WI38 (cell line): ENCODE results near the gene BCL11B.

ENCODE experiments used
- H3K4me3 ChIP-seq: 2 replicates; pipeline ENCODE4 v1.5.1; 2011; ENCODE audit warnings: low read depth, mild to moderate bottlenecking, control low read depth, low read length
- TF ChIP-seq, protein P1 (sequence below): IDR thresholded peaks from 2 replicates; pipeline ENCODE4 v1.5.1; 2012; ENCODE audit warnings: low read depth, mild to moderate bottlenecking, control low read depth, low read length

The BCL11B gene

DNA sequence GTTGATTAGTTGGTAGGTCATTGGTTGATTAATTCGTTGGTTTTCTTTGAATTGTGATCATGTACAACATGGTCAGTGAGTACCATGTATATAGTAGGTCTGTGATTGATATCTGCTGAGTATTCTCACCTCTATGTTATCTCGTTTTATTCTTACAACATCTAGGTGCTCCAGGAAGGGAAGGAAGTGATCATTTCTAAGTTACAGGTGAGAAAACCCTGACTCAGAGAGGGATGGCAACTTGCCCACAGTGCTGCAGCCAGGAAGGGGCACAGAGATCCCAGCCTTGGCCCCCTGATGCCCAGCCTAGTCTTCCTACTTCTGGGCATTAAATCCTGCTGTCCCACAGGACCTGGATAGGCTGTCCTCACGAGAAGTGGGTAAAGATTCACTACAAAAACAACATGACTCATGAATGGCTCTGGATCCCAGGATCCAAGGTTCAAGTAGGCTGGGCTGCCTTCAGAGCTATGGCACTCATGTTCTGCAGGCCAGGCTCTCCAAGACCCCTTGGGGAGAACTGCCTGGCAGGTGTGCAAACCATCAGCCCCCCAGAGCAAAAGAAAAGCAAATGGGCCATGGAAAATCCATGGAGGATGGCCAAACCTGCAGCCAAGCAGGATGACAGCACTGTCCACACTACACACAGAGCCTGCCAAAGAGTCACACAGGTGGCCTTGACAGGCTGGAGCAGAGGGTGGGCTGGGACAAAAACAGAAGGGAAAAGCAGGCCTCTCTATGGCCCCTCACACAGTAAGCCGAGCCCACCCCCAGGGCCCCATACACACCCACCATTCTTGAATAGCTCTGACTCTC, 146.2 kb downstream of the BCL11B start:
- TF ChIP-seq, protein P1, sequence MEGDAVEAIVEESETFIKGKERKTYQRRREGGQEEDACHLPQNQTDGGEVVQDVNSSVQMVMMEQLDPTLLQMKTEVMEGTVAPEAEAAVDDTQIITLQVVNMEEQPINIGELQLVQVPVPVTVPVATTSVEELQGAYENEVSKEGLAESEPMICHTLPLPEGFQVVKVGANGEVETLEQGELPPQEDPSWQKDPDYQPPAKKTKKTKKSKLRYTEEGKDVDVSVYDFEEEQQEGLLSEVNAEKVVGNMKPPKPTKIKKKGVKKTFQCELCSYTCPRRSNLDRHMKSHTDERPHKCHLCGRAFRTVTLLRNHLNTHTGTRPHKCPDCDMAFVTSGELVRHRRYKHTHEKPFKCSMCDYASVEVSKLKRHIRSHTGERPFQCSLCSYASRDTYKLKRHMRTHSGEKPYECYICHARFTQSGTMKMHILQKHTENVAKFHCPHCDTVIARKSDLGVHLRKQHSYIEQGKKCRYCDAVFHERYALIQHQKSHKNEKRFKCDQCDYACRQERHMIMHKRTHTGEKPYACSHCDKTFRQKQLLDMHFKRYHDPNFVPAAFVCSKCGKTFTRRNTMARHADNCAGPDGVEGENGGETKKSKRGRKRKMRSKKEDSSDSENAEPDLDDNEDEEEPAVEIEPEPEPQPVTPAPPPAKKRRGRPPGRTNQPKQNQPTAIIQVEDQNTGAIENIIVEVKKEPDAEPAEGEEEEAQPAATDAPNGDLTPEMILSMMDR = no peak
- H3K4me3 ChIP-seq = no peak overlapping the region

DNA sequence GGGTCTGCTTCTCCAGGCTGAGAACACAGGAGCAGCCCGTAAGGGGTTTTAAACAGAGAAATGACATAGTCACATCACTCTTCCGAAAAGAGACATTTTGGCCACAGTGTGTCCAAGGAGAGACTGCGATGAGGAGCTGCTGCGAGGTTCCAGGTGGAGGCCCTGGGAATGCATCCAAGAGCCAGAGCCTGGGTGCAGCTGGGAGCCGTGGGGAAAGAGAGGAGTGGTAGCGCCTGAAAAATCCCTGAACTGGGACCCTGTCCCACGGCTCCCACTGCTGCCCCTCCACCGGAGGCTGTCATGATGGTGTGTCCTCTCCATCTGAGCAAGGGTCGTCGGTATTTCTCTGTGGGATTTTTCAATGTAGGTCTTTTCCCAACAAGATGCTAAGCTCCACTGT, 146.9 kb downstream of the BCL11B start:
- TF ChIP-seq, protein P1 = no peak
- no peak overlapping the region for H3K4me3 ChIP-seq

DNA sequence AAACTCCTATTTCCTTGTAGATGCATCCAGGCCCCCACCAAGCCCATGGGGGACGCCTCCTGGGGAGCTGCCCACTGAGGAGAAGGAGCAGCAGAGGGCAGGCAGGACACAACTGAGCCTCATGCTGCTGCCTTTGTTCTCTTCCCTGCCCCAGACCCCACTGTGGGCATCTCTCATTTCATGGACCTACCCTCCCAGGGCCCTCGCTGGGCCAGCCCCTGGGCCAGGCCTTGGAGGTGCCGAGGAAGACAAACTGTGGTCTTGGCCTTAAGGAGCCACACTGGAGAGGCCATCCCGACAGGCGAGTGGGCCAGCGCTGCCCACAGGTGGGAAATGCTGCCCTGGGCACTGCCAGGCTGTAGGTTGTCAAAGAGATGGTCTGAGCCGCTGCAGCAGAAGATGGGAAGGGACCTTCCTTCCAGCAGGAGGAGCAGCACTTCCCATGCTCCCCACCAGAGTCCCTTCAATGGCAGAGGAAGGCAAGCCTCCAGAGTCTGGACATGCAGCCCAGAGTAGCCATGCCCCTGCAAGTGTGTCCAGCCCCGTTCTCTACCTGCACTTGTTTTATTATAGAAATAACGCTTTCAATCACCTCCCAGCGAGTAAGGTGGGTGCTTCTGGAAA, 147.4 kb downstream of the BCL11B start:
- H3K4me3 ChIP-seq = no peak overlapping the region
- TF ChIP-seq, protein P1 = no peak

DNA sequence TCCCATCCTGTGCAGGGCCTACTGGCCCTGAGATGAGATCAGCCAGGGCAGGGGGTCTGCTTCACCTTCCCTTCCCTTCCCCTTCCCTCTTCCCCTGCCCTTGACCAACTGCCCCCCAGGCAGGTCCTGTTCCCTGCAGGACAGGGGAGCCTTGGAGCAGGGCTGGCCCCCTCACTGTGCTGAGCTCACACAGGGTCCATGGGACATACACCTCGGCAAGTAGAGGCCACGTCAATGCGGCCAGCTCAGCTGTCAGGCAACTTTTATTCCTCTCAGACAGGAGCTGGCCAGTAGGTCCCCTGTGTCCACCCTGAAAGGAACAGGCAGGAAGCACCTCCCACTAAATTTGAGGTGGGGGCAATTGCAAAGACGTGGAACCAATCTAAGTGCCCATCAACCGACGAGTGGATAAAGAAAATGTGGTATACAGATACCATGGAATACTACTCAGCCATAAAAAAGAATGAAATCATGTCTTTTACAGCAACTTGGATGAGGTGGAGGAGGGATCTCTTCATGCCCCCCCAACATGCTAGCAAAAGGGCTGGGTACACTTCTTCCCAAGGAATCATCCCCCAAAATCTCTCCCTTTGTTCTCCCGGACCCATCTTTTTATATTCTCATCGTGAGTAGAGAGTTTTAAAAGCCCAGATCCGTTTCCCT, 148.7 kb downstream of the BCL11B start:
- TF ChIP-seq, protein P1 = no peak

DNA sequence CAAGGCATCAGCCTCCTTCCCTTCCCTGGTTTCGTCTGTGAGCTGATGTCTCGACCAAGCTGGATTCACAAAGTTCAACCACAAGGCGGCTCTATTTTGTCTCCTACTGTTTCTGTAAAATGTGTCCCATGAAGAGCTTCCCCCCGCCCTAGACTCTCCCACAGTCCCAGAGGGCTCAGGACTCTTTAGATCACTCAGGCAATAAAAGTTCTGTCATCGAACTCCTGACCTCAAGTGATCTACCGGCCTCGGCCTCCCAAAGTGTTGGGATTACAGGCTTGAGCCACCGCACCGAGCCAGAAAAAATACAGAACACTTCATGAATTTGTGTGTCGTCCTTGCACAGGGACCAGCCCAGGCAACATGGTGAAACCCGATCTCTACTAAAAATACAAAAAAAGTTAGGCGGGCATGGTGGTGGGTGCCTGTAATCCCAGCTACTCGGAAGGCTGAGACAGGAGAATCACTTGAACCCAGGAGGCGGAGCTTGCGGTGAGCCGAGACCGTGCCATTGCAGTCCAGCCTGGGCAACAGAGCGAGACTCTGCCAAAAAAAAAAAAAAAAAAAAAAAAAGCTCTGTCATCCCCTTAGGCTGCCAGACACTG, 149.4 kb downstream of the BCL11B start:
- H3K4me3 ChIP-seq = no peak overlapping the region
- TF ChIP-seq, protein P1 = no peak

More for the DNA sequence above, 148.7 kb downstream of the BCL11B start:
- H3K4me3 ChIP-seq = no peak overlapping the region

DNA sequence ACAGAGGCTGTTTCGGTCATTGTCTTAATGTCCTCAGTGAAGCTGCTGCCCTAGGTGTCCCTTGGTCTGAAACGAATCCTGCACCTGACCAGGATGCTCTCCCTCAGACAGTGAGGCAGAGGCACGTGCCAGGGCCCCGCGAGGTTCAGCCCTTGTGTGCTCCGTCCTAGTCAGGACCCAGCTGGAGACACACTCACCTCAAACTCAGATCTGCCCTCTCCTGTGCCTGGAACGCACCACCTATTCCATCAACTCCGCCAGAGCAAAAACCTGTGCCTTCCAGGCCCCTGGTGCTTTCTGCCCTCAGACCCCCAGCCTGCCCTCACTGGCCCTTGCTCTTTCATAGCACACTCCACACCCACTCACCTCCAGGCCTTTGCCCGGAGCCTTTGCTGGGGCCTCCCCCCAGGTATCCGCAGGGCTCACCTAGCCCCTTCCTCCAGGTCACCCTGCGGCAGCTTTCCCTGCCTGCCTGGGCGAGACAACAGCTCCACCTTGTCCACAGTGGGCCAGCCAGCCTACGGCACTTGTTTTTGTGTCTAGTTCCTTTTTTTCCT, 150.6 kb downstream of the BCL11B start:
- H3K4me3 ChIP-seq = no peak overlapping the region
- TF ChIP-seq, protein P1 = no peak
